ENCODE results near the gene GOLGA7B.

DNA sequence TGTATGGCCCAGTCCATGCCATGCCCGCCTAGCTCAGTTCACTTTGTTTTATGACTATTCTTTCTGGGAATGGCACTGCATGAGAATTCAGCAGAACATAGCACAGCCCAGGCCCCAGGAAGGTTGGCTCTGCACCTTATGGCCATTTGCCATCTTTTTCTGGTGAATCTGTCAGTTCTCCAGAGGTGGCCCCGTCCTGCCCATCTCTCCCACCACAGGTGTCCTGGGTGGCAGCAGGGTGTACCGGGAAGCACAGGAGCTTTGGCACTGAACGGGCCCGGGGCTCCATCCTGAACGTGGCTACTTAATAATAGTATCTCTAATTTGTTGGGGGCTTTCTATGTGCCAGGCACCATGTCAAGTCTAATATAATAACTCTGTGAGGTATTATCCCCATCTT, 24.7 kb downstream of the GOLGA7B start:
- no peak for TF ChIP-seq ZNF776 (tag by site-specific recombination; IDR thresholded peaks at IDR 0.05; ENCODE audit: borderline replicate concordance)
- TF ChIP-seq ZFP37 (tag by site-specific recombination; IDR thresholded peaks at IDR 0.05): no peak
- no peak for TF ChIP-seq ZNF626 (tag by site-specific recombination; IDR thresholded peaks at IDR 0.05)
- TF ChIP-seq, protein P1, sequence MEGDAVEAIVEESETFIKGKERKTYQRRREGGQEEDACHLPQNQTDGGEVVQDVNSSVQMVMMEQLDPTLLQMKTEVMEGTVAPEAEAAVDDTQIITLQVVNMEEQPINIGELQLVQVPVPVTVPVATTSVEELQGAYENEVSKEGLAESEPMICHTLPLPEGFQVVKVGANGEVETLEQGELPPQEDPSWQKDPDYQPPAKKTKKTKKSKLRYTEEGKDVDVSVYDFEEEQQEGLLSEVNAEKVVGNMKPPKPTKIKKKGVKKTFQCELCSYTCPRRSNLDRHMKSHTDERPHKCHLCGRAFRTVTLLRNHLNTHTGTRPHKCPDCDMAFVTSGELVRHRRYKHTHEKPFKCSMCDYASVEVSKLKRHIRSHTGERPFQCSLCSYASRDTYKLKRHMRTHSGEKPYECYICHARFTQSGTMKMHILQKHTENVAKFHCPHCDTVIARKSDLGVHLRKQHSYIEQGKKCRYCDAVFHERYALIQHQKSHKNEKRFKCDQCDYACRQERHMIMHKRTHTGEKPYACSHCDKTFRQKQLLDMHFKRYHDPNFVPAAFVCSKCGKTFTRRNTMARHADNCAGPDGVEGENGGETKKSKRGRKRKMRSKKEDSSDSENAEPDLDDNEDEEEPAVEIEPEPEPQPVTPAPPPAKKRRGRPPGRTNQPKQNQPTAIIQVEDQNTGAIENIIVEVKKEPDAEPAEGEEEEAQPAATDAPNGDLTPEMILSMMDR (tag by site-specific recombination; IDR thresholded peaks at IDR 0.05): no peak
- TF ChIP-seq MZF1 (tag by site-specific recombination; IDR thresholded peaks at IDR 0.05; ENCODE audit: borderline replicate concordance): no peak
- no peak for TF ChIP-seq YY1 (tag by site-specific recombination; IDR thresholded peaks at IDR 0.05)
- TF ChIP-seq SP2 (tag by site-specific recombination; IDR thresholded peaks at IDR 0.05): no peak
- TF ChIP-seq ZNF785 (tag by site-specific recombination; IDR thresholded peaks at IDR 0.05): no peak
- TF ChIP-seq ZNF274 (IDR thresholded peaks at IDR 0.05; ENCODE audit: low read length): no peak
- no peak for TF ChIP-seq ZNF274 (tag by site-specific recombination; IDR thresholded peaks at IDR 0.05; ENCODE audit: borderline replicate concordance)
- TF ChIP-seq SETDB1 (IDR thresholded peaks at IDR 0.05; ENCODE audit: insufficient read length, low read length): no peak
- TF ChIP-seq, protein P2, sequence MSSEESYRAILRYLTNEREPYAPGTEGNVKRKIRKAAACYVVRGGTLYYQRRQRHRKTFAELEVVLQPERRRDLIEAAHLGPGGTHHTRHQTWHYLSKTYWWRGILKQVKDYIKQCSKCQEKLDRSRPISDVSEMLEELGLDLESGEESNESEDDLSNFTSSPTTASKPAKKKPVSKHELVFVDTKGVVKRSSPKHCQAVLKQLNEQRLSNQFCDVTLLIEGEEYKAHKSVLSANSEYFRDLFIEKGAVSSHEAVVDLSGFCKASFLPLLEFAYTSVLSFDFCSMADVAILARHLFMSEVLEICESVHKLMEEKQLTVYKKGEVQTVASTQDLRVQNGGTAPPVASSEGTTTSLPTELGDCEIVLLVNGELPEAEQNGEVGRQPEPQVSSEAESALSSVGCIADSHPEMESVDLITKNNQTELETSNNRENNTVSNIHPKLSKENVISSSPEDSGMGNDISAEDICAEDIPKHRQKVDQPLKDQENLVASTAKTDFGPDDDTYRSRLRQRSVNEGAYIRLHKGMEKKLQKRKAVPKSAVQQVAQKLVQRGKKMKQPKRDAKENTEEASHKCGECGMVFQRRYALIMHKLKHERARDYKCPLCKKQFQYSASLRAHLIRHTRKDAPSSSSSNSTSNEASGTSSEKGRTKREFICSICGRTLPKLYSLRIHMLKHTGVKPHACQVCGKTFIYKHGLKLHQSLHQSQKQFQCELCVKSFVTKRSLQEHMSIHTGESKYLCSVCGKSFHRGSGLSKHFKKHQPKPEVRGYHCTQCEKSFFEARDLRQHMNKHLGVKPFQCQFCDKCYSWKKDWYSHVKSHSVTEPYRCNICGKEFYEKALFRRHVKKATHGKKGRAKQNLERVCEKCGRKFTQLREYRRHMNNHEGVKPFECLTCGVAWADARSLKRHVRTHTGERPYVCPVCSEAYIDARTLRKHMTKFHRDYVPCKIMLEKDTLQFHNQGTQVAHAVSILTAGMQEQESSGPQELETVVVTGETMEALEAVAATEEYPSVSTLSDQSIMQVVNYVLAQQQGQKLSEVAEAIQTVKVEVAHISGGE (tag by site-specific recombination; conservative IDR thresholded peaks at IDR 0.05; ENCODE audit: low read depth): no peak
- TF ChIP-seq ZBTB8A (tag by site-specific recombination; IDR thresholded peaks at IDR 0.05): no peak
- no peak for TF ChIP-seq TCF7L2 (IDR thresholded peaks at IDR 0.05; ENCODE audit: borderline replicate concordance, low read depth, low read length)

Measured in HEK293 (cell line).